Urothelium cell line (cell line): ENCODE results near the gene CASZ1.

Experiments
- DNase-seq: peaks from one replicate; pipeline ENCODE4 v3.0.0; 2011; ENCODE audit warnings: low spot score, mixed read lengths
- FAIRE-seq: peaks from 2 replicates; lab custom pipeline; 2011; peaks lifted over from hg19 to GRCh38; lab: Jason Lieb, UNC

Gene CASZ1, protein sequence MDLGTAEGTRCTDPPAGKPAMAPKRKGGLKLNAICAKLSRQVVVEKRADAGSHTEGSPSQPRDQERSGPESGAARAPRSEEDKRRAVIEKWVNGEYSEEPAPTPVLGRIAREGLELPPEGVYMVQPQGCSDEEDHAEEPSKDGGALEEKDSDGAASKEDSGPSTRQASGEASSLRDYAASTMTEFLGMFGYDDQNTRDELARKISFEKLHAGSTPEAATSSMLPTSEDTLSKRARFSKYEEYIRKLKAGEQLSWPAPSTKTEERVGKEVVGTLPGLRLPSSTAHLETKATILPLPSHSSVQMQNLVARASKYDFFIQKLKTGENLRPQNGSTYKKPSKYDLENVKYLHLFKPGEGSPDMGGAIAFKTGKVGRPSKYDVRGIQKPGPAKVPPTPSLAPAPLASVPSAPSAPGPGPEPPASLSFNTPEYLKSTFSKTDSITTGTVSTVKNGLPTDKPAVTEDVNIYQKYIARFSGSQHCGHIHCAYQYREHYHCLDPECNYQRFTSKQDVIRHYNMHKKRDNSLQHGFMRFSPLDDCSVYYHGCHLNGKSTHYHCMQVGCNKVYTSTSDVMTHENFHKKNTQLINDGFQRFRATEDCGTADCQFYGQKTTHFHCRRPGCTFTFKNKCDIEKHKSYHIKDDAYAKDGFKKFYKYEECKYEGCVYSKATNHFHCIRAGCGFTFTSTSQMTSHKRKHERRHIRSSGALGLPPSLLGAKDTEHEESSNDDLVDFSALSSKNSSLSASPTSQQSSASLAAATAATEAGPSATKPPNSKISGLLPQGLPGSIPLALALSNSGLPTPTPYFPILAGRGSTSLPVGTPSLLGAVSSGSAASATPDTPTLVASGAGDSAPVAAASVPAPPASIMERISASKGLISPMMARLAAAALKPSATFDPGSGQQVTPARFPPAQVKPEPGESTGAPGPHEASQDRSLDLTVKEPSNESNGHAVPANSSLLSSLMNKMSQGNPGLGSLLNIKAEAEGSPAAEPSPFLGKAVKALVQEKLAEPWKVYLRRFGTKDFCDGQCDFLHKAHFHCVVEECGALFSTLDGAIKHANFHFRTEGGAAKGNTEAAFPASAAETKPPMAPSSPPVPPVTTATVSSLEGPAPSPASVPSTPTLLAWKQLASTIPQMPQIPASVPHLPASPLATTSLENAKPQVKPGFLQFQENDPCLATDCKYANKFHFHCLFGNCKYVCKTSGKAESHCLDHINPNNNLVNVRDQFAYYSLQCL (N-terminal part only)

GRCh38 chr1:10796029-10796944 is at the start of gene CASZ1:
TSS of gene CASZ1 (minus strand) at chr1:10796646. CDS start at chr1:10693889, 102,757 bp downstream.
- peak; percentile 95 for DNase-seq
- peak; percentile 23 for FAIRE-seq

GRCh38 chr1:10843697-10844096 is 47.3 kb upstream of the CASZ1 start:
- no peak for DNase-seq
- no peak for FAIRE-seq

DNA sequence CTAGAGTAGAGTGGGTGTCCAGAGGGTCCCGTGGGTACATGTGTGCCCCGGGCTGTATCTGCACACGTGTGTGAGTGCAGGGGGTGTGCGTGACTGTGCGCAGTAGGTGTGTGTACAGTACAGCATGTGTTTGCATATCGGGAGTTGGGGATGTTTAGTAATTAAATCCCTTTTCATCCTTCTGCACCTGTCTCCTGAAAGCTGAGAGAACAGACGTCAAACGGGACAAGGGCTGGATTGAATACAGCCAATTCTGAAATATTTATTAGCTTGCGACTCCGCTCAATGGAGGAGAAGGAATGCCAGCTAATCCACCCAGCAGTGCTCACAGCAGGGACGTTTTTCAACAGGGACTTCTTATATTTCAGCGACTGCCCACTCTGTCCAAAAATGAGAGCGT is 44.7 kb upstream of the CASZ1 start:
- DNase-seq (no peak), FAIRE-seq (no peak)

DNA sequence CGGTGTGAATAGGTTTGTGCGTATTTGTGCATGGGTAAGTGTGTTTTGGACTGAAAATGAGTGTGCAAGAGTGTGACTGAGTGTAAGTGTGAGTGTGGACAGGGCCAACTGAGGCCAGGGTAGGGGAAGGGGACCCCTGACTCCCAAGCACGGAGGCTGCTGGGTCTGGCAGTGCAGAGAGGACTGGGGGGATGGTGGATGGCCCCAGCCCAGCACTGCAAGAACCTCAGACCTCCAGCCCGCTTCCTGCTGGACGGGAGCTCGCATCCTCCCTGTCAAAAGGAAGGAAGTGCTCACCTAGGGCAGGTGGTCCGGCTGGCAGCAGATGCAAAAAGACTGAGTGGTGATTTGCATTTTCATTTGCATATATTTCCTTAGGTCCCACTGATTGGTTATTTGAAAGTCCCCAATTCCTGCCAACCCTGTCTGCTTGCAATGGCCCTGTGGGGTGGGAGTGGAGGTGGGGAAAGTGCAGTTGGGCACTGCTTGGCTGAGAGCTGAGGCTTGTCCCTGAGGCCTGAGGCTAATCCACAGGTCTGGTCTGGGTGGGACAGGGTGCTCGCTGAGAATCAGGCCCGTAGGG is 42.8 kb upstream of the CASZ1 start:
- DNase-seq (no peak), FAIRE-seq (no peak)

GRCh38 chr1:10838541-10838940 is 42.1 kb upstream of the CASZ1 start:
- DNase-seq (no peak), FAIRE-seq (no peak)

DNA sequence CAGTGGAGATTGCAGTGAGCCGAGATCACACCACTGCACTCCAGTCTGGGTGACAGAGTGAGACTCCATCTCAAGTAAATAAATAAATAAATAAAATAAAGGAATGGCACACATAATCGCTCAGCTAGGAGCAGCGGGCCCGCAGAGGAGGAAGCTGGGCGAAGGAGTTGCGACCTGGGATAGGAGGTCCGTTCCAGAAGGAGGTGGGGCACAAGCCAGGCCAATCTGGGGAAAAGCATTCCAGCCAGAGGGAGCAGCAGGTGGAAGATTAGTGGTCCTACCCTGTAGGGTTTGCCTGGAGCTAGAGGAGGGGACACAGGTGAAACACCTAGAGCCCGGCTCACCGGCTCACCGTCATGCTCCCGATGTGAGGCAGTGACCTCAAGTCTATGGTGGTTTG is 40.3 kb upstream of the CASZ1 start:
- DNase-seq, result no peak
- FAIRE-seq, result no peak

GRCh38 chr1:10835822-10836421 is 39.5 kb upstream of the CASZ1 start:
- DNase-seq, result peak; percentile 95
- peak; percentile 89 for FAIRE-seq

GRCh38 chr1:10835421-10835820 is 39.0 kb upstream of the CASZ1 start:
- no peak for FAIRE-seq
- no peak for DNase-seq

DNA sequence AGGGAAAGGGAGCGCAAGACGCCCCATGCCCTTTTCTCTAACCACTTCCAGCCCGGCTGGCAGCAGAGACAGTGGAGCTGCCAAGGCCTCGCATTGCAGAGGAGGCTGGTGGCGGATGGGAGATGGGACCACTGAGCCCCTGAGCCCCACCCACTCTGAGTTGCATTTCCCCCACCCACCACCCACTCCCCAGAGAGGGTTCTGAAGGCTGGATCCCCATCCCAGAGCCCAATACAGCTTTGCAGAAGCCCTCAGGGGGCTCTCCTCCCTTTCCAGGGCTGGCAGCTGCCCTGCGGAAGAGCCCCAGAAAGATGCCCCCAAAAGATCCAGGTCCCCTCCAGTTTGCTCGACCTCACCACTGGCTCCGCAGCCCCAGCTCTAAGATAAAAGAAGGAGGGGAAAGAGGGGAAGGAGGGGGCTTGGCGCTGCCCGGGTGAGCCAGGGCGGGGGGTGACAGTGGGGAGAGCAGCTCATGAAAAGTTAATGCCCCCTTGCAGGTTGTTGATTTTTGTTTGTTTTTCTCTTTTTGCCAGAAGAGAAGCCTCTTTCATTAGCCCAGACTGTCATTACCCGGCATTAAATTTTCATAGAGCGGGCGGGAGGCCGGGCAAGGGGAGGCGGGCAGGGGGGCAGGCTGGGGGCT is 38.4 kb upstream of the CASZ1 start:
- DNase-seq, result no peak
- FAIRE-seq, result no peak

- FAIRE-seq (peak; percentile 56), DNase-seq (no peak)
These were observed 37.4 kb upstream of the CASZ1 start for GRCh38 chr1:10833630-10834557.

DNA sequence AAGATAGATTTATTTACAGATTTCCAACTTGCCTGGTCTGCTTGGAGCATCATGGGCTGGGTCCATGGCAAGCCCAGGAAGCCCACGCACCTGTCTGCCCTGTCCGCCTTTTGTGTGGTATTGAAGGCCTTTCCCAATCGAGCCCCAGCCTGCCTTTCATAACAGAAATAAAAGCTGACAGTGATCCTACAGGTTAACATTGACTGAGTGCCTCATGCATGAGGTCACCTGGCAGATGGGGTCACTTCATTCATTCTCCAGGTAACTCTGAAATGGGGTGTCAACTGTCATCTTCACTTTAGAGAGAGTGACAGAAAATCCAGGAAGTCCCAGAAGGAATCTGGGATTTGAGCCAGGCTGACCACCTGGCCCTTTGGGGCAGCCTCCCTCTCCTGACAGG is 36.3 kb upstream of the CASZ1 start:
- FAIRE-seq, result no peak

DNA sequence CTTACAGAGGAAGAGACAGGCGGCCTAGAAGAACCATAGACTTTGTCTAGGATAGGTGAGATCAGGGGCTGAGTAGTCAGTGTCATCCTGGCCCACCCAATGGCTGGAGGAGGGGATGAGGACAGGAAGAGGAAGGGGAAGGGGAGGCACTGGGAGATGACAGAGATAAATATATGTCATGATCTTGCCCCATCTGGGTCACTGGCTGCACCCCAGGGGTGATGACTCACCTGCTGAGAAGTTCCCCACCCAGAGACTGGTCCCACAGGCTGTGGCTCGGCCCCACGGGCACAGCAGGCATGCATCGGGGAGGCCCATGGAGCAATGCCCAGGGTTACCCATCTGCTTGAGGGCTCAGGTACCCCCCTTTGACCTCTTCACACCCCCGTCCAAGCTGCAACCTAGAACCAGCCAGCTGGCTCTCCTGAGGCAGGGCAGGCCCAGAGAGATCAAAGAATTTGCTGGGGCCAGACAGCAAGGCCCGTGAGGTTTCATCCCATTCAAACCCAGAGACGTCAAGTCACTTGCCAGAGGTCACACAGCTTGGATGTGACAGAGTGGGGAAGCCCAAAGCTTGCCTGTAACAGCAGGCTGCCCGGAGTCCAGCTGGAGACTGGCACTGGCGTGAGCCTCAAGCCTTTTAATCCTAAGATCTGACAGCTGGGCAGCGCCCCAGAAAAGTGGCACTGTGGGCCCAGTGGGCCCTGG is 34.7 kb upstream of the CASZ1 start:
- FAIRE-seq, result no peak
- no peak for DNase-seq

More for the DNA sequence above, 36.3 kb upstream of the CASZ1 start:
- DNase-seq, result no peak

- no peak for DNase-seq
These were observed 33.6 kb upstream of the CASZ1 start for GRCh38 chr1:10829965-10830515.

DNA sequence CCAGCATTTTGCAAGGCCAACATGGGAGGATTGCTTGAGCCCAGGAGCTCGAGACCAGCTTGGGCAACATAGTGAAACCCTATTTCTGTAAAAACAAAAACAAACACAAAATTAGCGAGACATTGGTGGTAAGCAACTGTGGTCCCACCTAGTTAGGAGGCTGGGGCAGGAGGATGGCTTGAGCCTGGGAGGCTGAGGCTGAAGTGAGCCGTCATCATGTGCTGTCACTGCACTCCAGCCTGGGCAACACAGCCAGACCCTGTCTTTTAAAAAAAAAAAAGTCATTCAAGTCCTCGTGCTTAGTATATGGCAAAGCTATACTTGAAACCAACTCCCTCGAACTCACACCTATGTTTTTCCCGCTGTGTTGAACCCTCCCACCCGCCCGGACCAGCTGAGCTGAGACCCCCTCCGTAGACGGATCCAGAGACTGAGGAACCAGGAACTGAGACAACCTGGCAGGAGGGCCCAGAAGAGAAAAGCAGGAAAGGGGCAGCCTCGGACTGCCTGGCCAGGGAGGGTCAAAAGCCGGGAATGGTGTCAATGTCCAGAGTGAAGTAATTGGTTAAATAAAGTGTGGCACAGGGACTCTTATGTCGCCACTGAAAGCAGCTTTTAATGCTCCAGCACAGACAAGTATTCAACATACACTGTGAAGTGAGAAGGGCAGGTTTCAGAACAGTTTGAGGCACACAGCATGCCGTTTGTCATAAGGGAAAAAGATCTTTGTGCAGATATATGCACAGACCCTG is 32.8 kb upstream of the CASZ1 start:
- FAIRE-seq (no peak), DNase-seq (no peak)

More at GRCh38 chr1:10829965-10830515, 33.6 kb upstream of the CASZ1 start:
- no peak for FAIRE-seq

GRCh38 chr1:10827377-10828333 is 31.2 kb upstream of the CASZ1 start:
- FAIRE-seq (no peak), DNase-seq (no peak)
